H7 (cell line): ENCODE results near the gene ITIH2. TPM values are rescaled to one million over a fixed set of nuclear protein-coding genes. Genes with fewer than 3 reads are reported as not detected.
A peak's percentile ranks its signal among the peaks of the same experiment; 100 is the strongest.

Experiments used
- DNase-seq: peaks from one replicate; pipeline ENCODE4 v3.0.0; 2012
- H3K27me3 ChIP-seq: 2 replicates; pipeline ENCODE4 v1.6.0; 2011; ENCODE audit warnings: mild to moderate bottlenecking, low read length; ENCODE audit not compliant: control insufficient read depth, insufficient read depth
- H3K36me3 ChIP-seq: replicated peaks from 2 replicates; pipeline ENCODE4 v1.5.1; 2011; ENCODE audit warnings: low read length; ENCODE audit not compliant: control insufficient read depth, insufficient read depth
- H3K4me3 ChIP-seq: 2 replicates; pipeline ENCODE4 v1.5.1; 2011; ENCODE audit warnings: low read depth, mild to moderate bottlenecking, control low read depth, low read length, moderate library complexity; ENCODE audit not compliant: insufficient read depth
- total RNA-seq: library from RNA; depleted of rRNA; stranded (reverse); fragments of >200 nt; shearing (Covaris generic); gene quantifications from 2 replicates; pipeline ENCODE4 v1.2.3, GENCODE V29; 2014; rRNA removed

ITIH2 gene
- total RNA-seq, 1 experiment from 2014 or later, result not detected

- Histone ChIP-seq H3K36me3 (0 out of 2 replicates have a peak, but pooled peaks cover 1% of the 10 kb centered on the region), H3K27me3 (no peaks in the 10 kb centered on the region), H3K4me3 (peak within 1 kb of the TSS; percentile 97)
- DNase-seq, result peak; percentile 97
These were observed 84.9 kb downstream of the ITIH2 start, which contains the start of the genes ATP5F1C and KIN for GRCh38 chr10:7787857-7788638. Gene ATP5F1C, plus strand, starts transcription at chr10:7788177. Its CDS starts 31 bp downstream, at chr10:7788208. Gene KIN, minus strand, starts transcription at chr10:7787993. Its CDS starts 60 bp downstream, at chr10:7787933.

GRCh38 chr10:7788639-7789286 is 85.6 kb downstream of the ITIH2 start:
- Histone ChIP-seq H3K27me3 (no peaks in the 10 kb centered on the region), H3K36me3 (0 out of 2 replicates have a peak, but pooled peaks cover 1% of the 10 kb centered on the region), H3K4me3 (peak overlapping the region; percentile 97)
- DNase-seq, result peak; percentile 43

GRCh38 chr10:7789390-7789789 is 86.3 kb downstream of the ITIH2 start:
- Histone ChIP-seq H3K4me3 (no peak overlapping the region), H3K27me3 (no peaks in the 10 kb centered on the region), H3K36me3 (0 out of 2 replicates have a peak, but pooled peaks cover 1% of the 10 kb centered on the region)
- DNase-seq, result no peak

GRCh38 chr10:7792541-7792940 is 89.4 kb downstream of the ITIH2 start:
- no peak for DNase-seq
- H3K36me3 ChIP-seq, result peaks cover 7% of the 10 kb centered on the region
- no peaks in the 10 kb centered on the region for H3K27me3 ChIP-seq
- no peak overlapping the region for H3K4me3 ChIP-seq

GRCh38 chr10:7794251-7795026 is 91.3 kb downstream of the ITIH2 start:
- no peak for DNase-seq
- Histone ChIP-seq H3K4me3 (no peak overlapping the region), H3K36me3 (peaks cover 9% of the 10 kb centered on the region), H3K27me3 (no peaks in the 10 kb centered on the region)

GRCh38 chr10:7795605-7796004 is 92.5 kb downstream of the ITIH2 start:
- Histone ChIP-seq H3K4me3 (no peak overlapping the region), H3K36me3 (peaks cover 11% of the 10 kb centered on the region), H3K27me3 (no peaks in the 10 kb centered on the region)
- DNase-seq, result no peak

- no peak for DNase-seq
- H3K36me3 ChIP-seq, result peaks cover 19% of the 10 kb centered on the region
These were observed 94.5 kb downstream of the ITIH2 start for GRCh38 chr10:7797582-7797981.

More at GRCh38 chr10:7797582-7797981, 94.5 kb downstream of the ITIH2 start:
- H3K27me3 ChIP-seq, result no peaks in the 10 kb centered on the region
- no peak overlapping the region for H3K4me3 ChIP-seq

Other genes starting within 250 kb of the ITIH2 start
- gene ITIH5, start 36.4 kb upstream of the ITIH2 start, total RNA-seq, result 0.67 and 1.9 TPM in 2 replicates
- 5.9 and 10.6 TPM in 2 replicates for gene KIN, start 84.7 kb downstream of the ITIH2 start, total RNA-seq
- gene ATP5F1C, start 84.9 kb downstream of the ITIH2 start, total RNA-seq, result 414 and 483 TPM in 2 replicates
- 1.5 and 2.7 TPM in 2 replicates for gene TAF3, start 115.2 kb downstream of the ITIH2 start, total RNA-seq